HUES64 (cell line): ENCODE data around the gene RPS24.
"Not testable (repeated sequence)": the region's sequence is repeated elsewhere in the genome, so short reads cannot be mapped to it uniquely, and the experiment has no call there.

Source experiments
- H3K27ac ChIP-seq: 2 replicates; pipeline ENCODE4 v1.7.0; 2013; ENCODE audit warnings: low read depth, low read length, inconsistent platforms
- H3K27me3 ChIP-seq: 2 replicates; pipeline ENCODE4 v1.6.1; 2013; ENCODE audit warnings: mild to moderate bottlenecking, low read length; ENCODE audit not compliant: insufficient read depth
- H3K36me3 ChIP-seq: 2 replicates; pipeline ENCODE4 v1.6.1; 2013; ENCODE audit warnings: mild to moderate bottlenecking, low read length; ENCODE audit not compliant: insufficient read depth
- H3K4me1 ChIP-seq: 2 replicates; pipeline ENCODE4 v1.6.1; 2013; ENCODE audit warnings: mild to moderate bottlenecking, low read length, moderate library complexity; ENCODE audit not compliant: insufficient read depth
- H3K4me3 ChIP-seq: 2 replicates; pipeline ENCODE4 v1.5.1; 2013; ENCODE audit warnings: mild to moderate bottlenecking, low read length, moderate library complexity
- H3K9ac ChIP-seq: 2 replicates; pipeline ENCODE4 v1.6.1; 2013; ENCODE audit warnings: mild to moderate bottlenecking, low read depth, low read length
- H3K9me3 ChIP-seq: 2 replicates; pipeline ENCODE4 v1.6.1; 2013; ENCODE audit warnings: low read depth, low read length; ENCODE audit not compliant: insufficient read depth
- WGBS: fragments of 150-250, 120-280 bp; methylation state at CpG from one replicate; pipeline ENCODE4 v1.1.7; 2013; ENCODE audit warnings: missing lambda C conversion rate; 5-methylcytosine and 5-hydroxymethylcytosine counted together

Gene RPS24

DNA sequence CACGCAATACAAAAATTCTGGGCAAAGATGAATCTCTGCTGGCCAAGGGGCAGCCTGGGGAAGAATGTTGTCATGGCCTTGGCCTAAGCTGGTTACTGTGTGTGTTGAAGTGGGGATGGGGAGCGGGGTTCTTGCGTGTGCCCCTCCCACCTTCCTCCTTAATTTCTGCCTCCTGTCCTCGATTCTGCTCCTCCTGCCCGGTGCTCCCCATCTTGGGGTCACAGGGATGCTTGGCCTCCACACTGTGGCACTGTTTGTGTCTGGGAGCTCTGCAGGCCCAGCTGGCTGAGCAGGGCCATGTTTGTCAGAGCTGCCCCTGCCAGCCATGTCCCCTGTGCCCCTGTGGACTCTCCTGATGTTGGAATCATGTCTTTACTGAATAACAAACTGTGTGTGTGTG lies 37.1 kb downstream of the RPS24 start:
- Histone ChIP-seq H3K27me3 (no peaks in the 10 kb centered on the region), H3K9ac (no peak overlapping the region), H3K36me3 (no peaks in the 10 kb centered on the region), H3K9me3 (peaks cover 3% of the 10 kb centered on the region; the same call in 1 of the 2 replicates), H3K4me3 (no peak overlapping the region), H3K27ac (no peak overlapping the region), H3K4me1 (0 out of 2 replicates have a peak, but pooled peaks cover 2% of the 10 kb centered on the region)
- WGBS, result 90% methylated on average over 5 of the region's 5 CpGs

- WGBS, result 87% methylated on average over 4 of the region's 4 CpGs
- Histone ChIP-seq H3K4me3 (no peak overlapping the region), H3K9ac (no peak overlapping the region), H3K27ac (no peak overlapping the region), H3K9me3 (peaks cover 3% of the 10 kb centered on the region; the same call in 1 of the 2 replicates), H3K36me3 (no peaks in the 10 kb centered on the region), H3K4me1 (no peaks in the 10 kb centered on the region), H3K27me3 (no peaks in the 10 kb centered on the region)
Measured at GRCh38 chr10:78071140-78071856, 37.6 kb downstream of the RPS24 start.

DNA sequence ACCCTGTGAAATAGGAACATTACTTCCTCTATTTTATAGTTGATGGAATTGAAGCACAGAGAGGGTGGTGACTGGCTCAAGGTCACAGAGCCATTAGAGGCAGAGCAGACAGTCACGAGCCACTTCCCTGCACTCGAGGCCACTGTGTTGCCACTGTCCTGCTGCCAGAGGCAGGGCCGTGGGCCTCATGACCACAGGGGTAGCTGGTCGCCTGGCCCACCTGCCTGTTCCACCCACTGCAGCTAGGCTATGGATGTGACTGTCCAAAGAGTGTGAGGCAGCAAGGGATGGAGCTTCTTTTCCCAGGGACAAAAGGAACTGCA lies 38.2 kb downstream of the RPS24 start:
- Histone ChIP-seq H3K27ac (no peak overlapping the region), H3K4me1 (no peaks in the 10 kb centered on the region), H3K36me3 (no peaks in the 10 kb centered on the region), H3K9ac (no peak overlapping the region), H3K9me3 (peaks cover 3% of the 10 kb centered on the region; the same call in 1 of the 2 replicates), H3K27me3 (no peaks in the 10 kb centered on the region), H3K4me3 (no peak overlapping the region)
- WGBS, result 95% methylated on average over 4 of the region's 4 CpGs

DNA sequence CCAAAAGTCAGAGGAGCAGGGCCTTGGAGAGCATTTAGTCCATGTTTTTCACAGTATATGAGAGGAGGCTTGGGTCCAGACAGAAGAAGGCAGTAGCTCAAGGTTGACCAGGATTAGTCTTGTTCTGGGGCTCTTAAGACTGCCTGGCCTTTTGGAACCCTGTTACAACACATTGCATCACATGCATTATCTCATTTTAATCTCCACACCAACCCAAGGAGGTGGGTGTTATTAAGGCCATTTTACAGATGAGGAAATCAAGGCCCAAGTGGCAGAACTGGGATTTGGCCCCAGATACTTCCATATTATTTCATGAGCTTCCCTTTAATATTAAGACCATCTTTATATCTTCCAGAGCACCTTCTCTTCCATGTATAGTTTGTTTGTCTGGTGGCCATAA lies 38.8 kb downstream of the RPS24 start:
- H3K36me3 ChIP-seq, result no peaks in the 10 kb centered on the region
- no peak overlapping the region for H3K27ac ChIP-seq
- peaks cover 6% of the 10 kb centered on the region; the same call in 1 of the 2 replicates for H3K9me3 ChIP-seq
- no peak overlapping the region for H3K4me3 ChIP-seq
- H3K27me3 ChIP-seq, result no peaks in the 10 kb centered on the region
- H3K9ac ChIP-seq, result no peak overlapping the region
- no peaks in the 10 kb centered on the region for H3K4me1 ChIP-seq

DNA sequence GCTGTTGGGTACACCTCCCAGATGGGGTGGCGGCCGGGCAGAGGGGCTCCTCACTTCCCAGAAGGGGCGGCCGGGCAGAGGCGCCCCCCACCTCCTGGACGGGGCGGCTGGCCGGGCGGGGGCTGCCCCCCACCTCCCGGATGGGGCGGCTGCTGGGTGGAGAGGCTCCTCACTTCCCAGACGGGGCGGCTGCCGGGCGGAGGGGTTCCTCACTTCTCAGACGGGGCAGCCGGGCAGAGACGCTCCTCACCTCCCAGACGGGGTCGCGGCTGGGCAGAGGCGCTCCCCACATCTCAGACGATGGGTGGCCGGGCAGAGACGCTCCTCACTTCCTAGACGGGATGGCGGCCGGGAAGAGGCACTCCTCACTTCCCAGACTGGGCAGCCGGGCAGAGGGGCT lies 42.1 kb downstream of the RPS24 start:
- H3K27ac ChIP-seq, H3K4me1 ChIP-seq, H3K27me3 ChIP-seq, H3K4me3 ChIP-seq, H3K36me3 ChIP-seq, H3K9me3 ChIP-seq, H3K9ac ChIP-seq: not testable (repeated sequence)
- WGBS, result 97% methylated on average over 24 of the region's 29 CpGs

GRCh38 chr10:78078539-78079330 lies 45.1 kb downstream of the RPS24 start:
- Histone ChIP-seq H3K36me3 (no peaks in the 10 kb centered on the region), H3K9ac (no peak overlapping the region), H3K27ac (no peak overlapping the region), H3K4me1 (no peaks in the 10 kb centered on the region), H3K4me3 (no peak overlapping the region), H3K9me3 (peaks cover 6% of the 10 kb centered on the region; the same call in 1 of the 2 replicates), H3K27me3 (no peaks in the 10 kb centered on the region)
- 83% methylated on average over 3 of the region's 4 CpGs for WGBS

DNA sequence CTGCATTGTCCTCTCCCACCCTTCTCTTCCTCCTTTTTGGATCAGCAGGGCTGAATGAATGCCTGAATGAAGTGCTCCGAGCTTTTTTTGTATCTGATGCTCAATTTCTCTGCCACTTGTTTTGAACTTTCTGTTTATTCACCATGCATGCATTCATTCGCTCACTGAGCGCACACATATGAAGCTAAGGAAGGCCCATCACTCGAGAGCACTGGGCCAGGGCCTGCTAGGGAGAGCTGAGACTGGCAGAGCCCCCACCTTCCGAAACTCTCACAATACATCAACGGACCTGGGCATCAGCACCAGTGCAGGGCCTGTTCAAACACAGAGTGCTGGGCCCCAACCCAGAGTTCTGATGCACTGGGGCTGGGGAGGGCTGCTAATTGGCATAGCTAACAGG lies 45.7 kb downstream of the RPS24 start:
- H3K27me3 ChIP-seq, result no peaks in the 10 kb centered on the region
- H3K9ac ChIP-seq, result no peak overlapping the region
- H3K9me3 ChIP-seq, result peaks cover 4% of the 10 kb centered on the region; the same call in 1 of the 2 replicates
- no peak overlapping the region for H3K4me3 ChIP-seq
- 93% methylated on average over 6 of the region's 6 CpGs for WGBS
- H3K4me1 ChIP-seq, result no peaks in the 10 kb centered on the region
- no peaks in the 10 kb centered on the region for H3K36me3 ChIP-seq
- H3K27ac ChIP-seq, result no peak overlapping the region

GRCh38 chr10:78081292-78081691 lies 47.6 kb downstream of the RPS24 start:
- Histone ChIP-seq H3K36me3 (no peaks in the 10 kb centered on the region), H3K27me3 (no peaks in the 10 kb centered on the region), H3K4me1 (no peaks in the 10 kb centered on the region), H3K4me3 (no peak overlapping the region), H3K9me3 (peaks cover 3% of the 10 kb centered on the region; the same call in 1 of the 2 replicates), H3K27ac (no peak overlapping the region), H3K9ac (no peak overlapping the region)
- WGBS, result 77% methylated on average over 3 of the region's 3 CpGs

DNA sequence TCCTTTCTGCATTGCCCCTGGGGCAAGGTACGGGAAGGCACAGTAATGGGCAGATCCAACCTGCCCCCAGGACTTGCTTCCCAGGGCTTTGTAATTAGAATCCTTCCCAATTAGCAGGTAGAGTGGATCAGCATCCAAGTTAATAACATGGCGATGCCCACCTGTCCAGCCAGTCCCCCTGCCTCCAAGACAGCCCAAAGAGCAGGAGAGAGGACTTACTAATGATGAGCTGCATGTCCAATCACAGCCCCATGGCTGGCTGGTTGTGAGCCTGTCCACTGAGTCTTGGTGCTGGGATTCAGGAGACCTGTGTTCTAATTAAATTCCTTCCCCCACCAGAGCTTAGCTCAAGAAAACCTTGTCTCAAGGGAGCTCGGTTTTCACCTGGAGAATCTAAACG lies 49.0 kb downstream of the RPS24 start:
- 90% methylated on average over 4 of the region's 4 CpGs for WGBS
- Histone ChIP-seq H3K9me3 (no peaks in the 10 kb centered on the region), H3K4me3 (no peak overlapping the region), H3K27ac (no peak overlapping the region), H3K27me3 (no peaks in the 10 kb centered on the region), H3K4me1 (no peaks in the 10 kb centered on the region; the same call in 1 of the 2 replicates), H3K9ac (no peak overlapping the region), H3K36me3 (no peaks in the 10 kb centered on the region)
